NB4 (cell line): ENCODE measurements around the gene DCDC2.

ENCODE experiments used
- POLR2A ChIP-seq: IDR thresholded peaks from 2 replicates; pipeline ENCODE4 v1.6.1; 2011; ENCODE audit warnings: mild to moderate bottlenecking; ENCODE audit not compliant: insufficient read length; ENCODE audit errors: extremely low read depth
- TF ChIP-seq, protein P1 (sequence below): IDR thresholded peaks from 2 replicates; pipeline ENCODE4 v1.6.1; 2011; ENCODE audit warnings: low read depth, low read length

DNA sequence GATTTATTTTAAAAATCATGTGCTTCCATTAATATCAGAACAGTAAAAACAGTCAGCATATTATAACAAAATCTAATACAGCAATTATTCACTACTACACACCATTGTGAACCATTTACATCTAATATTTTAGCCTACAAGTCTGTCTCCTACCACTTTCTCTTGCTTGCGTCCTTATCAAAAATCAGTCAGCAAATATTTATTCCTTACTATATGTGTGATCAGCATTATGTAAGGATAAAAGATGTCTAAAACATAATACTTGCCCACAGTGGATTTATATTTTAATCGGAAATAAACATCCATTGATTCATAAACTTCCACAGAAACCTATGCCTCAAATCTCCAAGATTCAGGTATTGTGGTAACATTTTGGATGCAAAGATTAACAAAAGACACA is 132.0 kb downstream of the DCDC2 start:
- TF ChIP-seq, protein P1, sequence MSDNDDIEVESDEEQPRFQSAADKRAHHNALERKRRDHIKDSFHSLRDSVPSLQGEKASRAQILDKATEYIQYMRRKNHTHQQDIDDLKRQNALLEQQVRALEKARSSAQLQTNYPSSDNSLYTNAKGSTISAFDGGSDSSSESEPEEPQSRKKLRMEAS = no peak
- TF ChIP-seq POLR2A = no peak
